KOPT-K1 (cell line): ENCODE data around the gene DGUOK.

Experiments used
- H3K27ac ChIP-seq: fragments of 200-600 bp; sonication (generic); 2 replicates; pipeline ENCODE4 v1.5.1; 2016; ENCODE audit warnings: antibody characterized with exemption, mild to moderate bottlenecking, low read depth, low read length; ENCODE audit not compliant: poor library complexity, severe bottlenecking
- H3K36me3 ChIP-seq: fragments of 200-600 bp; sonication (generic); 2 replicates; pipeline ENCODE4 v1.5.1; 2017; ENCODE audit warnings: antibody characterized with exemption, mild to moderate bottlenecking, low read length, moderate library complexity; ENCODE audit not compliant: insufficient read depth
- H3K9me3 ChIP-seq: fragments of 200-600 bp; sonication (generic); 2 replicates; pipeline ENCODE4 v1.5.1; 2017; ENCODE audit warnings: antibody characterized with exemption, low read length, mild to moderate bottlenecking; ENCODE audit not compliant: insufficient read depth, poor library complexity, severe bottlenecking

Gene DGUOK

DNA sequence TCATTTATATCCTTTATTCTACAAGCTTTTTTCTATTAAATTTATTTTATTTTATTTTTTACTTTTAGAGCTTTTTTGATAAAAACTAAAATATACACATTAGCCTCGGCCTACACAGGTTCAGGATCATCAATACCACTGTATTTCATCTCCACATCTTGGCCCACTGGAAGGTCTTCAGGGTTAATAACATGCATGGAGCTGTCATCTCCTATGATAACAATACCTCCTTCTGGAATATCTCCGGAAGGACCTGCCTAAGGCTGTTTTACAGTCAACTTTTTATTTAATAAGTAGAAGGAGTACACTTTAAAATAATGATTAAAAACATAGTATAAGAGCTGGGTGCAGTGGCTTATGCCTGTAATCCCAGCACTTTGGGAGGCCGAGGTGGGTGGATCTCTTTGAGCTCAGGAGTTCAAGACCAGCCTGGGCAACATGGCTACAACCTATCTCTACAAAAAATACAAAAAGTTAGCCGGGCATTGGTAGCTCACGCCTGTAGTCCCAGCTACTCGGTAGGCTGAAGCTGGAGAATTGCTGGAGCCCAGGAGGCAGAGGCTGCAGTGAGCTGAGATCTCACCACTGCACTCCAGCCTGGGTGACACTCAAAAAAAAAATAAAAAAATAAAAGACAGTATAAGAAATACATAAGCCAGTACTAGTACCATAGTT lies 15.7 kb upstream of the DGUOK start:
- Histone ChIP-seq H3K36me3 (no peaks in the 10 kb centered on the region), H3K27ac (no peak overlapping the region)

GRCh38 chr2:73911548-73912208 lies 15.0 kb upstream of the DGUOK start:
- Histone ChIP-seq H3K9me3 (no peaks in the 10 kb centered on the region), H3K27ac (no peak overlapping the region), H3K36me3 (no peaks in the 10 kb centered on the region)

More for the DNA sequence above, 15.7 kb upstream of the DGUOK start:
- H3K9me3 ChIP-seq: no peaks in the 10 kb centered on the region

- Histone ChIP-seq H3K27ac (no peak overlapping the region), H3K36me3 (no peaks in the 10 kb centered on the region), H3K9me3 (no peaks in the 10 kb centered on the region)
Measured at GRCh38 chr2:73913414-73914054, 13.1 kb upstream of the DGUOK start.

- H3K9me3 ChIP-seq: no peaks in the 10 kb centered on the region
Measured at GRCh38 chr2:73914667-73915066, 12.0 kb upstream of the DGUOK start.

DNA sequence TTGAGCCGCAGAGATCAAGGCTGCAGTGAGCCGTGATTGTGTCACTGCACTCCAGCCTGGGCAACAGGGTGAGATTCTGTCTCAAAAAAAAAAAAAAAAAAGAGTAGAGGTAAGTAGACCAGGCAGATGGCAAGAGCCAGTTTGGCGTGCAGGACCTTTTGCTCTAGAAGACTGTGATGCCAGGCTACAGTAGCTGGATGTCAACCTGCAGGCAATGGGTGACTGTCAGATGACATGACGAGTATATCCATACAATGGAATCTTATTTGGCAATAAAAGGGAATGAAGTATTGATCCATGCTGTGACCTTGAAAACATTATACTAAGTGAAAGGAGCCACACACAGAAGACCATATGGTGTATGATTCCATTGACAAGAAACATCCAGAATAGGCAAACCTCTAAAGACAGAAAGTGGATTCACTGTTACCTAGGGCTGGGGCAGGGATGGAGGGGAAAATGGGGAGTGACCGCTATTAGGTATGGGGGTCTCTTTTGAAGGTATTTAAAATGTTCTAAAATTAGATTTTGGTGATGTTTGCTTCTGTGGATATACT lies 11.2 kb upstream of the DGUOK start:
- Histone ChIP-seq H3K27ac (no peak overlapping the region), H3K9me3 (no peaks in the 10 kb centered on the region), H3K36me3 (no peaks in the 10 kb centered on the region)

More at GRCh38 chr2:73914667-73915066, 12.0 kb upstream of the DGUOK start:
- H3K36me3 ChIP-seq: no peaks in the 10 kb centered on the region
- H3K27ac ChIP-seq: no peak overlapping the region

GRCh38 chr2:73916666-73917065 lies 10.0 kb upstream of the DGUOK start:
- Histone ChIP-seq H3K36me3 (no peaks in the 10 kb centered on the region), H3K9me3 (no peaks in the 10 kb centered on the region), H3K27ac (no peak overlapping the region)

- Histone ChIP-seq H3K9me3 (no peaks in the 10 kb centered on the region), H3K27ac (no peak overlapping the region), H3K36me3 (no peaks in the 10 kb centered on the region)
Measured at GRCh38 chr2:73917296-73917695, 9.4 kb upstream of the DGUOK start.

GRCh38 chr2:73917696-73918207 lies 8.9 kb upstream of the DGUOK start:
- H3K9me3 ChIP-seq: no peaks in the 10 kb centered on the region
- H3K36me3 ChIP-seq: no peaks in the 10 kb centered on the region
- H3K27ac ChIP-seq: no peak overlapping the region

- Histone ChIP-seq H3K36me3 (no peaks in the 10 kb centered on the region), H3K9me3 (no peaks in the 10 kb centered on the region), H3K27ac (no peak overlapping the region)
Measured at GRCh38 chr2:73918856-73919255, 7.8 kb upstream of the DGUOK start.

- no peaks in the 10 kb centered on the region for H3K36me3 ChIP-seq
- no peak overlapping the region for H3K27ac ChIP-seq
- no peaks in the 10 kb centered on the region for H3K9me3 ChIP-seq
Measured at GRCh38 chr2:73919596-73920228, 7.0 kb upstream of the DGUOK start.

DNA sequence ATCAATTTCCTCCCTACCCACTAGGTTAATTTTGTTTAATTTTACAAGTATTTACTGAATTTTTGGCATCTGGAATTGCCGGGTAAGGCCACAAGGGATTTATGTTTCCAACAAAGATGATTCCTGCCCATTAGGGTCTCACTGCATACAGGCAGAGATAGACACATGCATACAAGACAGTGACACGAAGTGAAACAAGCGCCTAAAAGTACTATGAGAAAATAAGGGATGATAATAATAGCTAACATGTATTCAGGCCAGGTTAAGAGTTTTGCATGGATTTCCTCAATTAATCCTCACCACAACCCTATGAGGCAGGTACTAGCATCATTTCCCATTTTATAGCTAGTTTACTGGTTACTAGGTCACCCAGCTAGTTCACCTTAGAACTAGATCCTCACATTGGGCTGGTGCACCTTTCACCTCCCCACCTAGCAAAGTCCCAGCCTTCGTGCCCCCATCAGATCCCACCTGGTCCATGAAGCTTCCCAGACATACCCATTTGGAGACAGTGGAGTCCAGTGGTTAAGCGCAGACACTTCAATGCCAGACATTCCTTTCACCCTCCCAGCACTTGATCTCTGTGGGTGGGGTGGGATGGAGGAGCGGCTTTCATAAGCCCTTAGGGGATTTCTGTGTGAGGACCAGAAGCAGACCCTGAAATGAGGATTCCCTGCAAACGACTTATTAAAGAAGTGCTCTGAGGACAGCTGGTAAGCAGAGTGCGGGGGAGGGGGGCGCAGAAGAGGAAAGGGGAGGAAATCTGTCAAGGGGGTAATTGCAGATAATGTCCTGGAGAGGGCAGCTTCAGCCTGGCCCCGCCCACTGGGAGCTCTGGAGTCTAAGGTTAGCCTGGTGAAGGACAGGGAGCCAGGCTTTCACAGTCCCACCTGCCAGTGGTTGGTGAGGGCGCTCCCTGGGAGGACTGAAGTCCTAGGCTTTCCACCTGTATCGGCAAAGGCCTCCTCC lies 5.8 kb upstream of the DGUOK start:
- H3K27ac ChIP-seq: no peak overlapping the region
- no peaks in the 10 kb centered on the region for H3K9me3 ChIP-seq
- no peaks in the 10 kb centered on the region for H3K36me3 ChIP-seq

DNA sequence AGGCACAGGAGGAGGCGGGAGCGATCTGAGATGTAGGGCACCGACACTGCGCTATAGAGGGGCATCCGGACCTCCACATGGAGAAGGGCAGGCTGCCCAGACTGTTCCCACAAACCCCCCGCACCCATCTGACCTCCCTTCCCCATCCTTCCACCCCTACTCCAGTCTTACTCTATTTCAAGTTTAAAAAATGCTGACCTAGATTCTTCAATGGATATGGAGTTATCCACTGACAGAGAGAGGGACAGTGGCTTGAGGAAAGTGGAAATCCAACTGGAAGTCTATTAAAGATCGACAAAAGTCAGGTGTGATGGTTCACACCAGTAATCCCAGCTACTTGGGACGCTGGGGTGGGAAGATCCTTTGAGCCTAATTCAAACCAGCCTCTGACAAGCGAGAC lies 5.1 kb upstream of the DGUOK start:
- no peaks in the 10 kb centered on the region for H3K9me3 ChIP-seq
- no peaks in the 10 kb centered on the region for H3K36me3 ChIP-seq
- H3K27ac ChIP-seq: no peak overlapping the region

DNA sequence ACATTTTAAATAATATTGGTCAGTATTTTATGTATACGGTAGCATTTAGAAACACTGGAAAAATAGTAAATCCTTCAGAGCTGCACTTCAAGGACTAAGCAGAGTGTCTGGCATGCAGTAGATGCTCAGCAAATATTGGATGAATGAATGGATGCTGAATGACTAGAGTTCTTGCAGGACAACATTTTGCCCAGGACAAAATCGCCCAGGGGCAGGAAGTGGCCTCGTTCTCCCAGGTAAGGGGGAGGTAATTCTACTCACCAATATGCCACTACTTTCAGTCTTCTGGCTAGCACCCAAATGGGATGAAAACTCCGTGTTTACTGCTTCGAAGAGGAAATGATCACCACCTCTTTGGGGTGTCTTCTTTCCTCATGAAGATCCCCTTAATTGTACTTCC lies 4.0 kb upstream of the DGUOK start:
- no peaks in the 10 kb centered on the region for H3K9me3 ChIP-seq
- no peaks in the 10 kb centered on the region for H3K36me3 ChIP-seq
- H3K27ac ChIP-seq: no peak overlapping the region
